H9 (cell line): Measurements from ENCODE around the gene ATXN10. TPM values are rescaled to one million over a fixed set of nuclear protein-coding genes. Genes with fewer than 3 reads are reported as not detected.

Experiments
- DNase-seq: peaks from one replicate; pipeline ENCODE4 v3.0.0-alpha.2; 2017
- H2AFZ ChIP-seq: one replicate; pipeline ENCODE4 v1.6.1; 2013; ENCODE audit warnings: mild to moderate bottlenecking, low read length, control low read depth, moderate library complexity
- H2AK5ac ChIP-seq: 2 replicates; pipeline ENCODE4 v1.6.1; 2013; ENCODE audit warnings: low read length, control low read depth, mixed read lengths; ENCODE audit not compliant: insufficient read length
- H2BK120ac ChIP-seq: one replicate; pipeline ENCODE4 v1.6.1; 2013; ENCODE audit warnings: low read depth, mild to moderate bottlenecking, low read length, control low read depth, inconsistent platforms; ENCODE audit not compliant: poor library complexity, severe bottlenecking
- H2BK12ac ChIP-seq: 2 replicates; pipeline ENCODE4 v1.6.1; 2013; ENCODE audit warnings: low read length, control low read depth, mixed read lengths, low read depth; ENCODE audit not compliant: insufficient read length
- H2BK15ac ChIP-seq: 2 replicates; pipeline ENCODE4 v1.6.1; 2013; ENCODE audit warnings: low read depth, low read length, control low read depth
- H2BK20ac ChIP-seq: one replicate; pipeline ENCODE4 v1.6.1; 2013; ENCODE audit warnings: low read depth, mild to moderate bottlenecking, low read length, control low read depth, inconsistent platforms; ENCODE audit not compliant: poor library complexity, severe bottlenecking
- H2BK5ac ChIP-seq: 2 replicates; pipeline ENCODE4 v1.6.1; 2013; ENCODE audit warnings: low read length, control low read depth, mixed read lengths; ENCODE audit not compliant: insufficient read length
- H3K14ac ChIP-seq: 2 replicates; pipeline ENCODE4 v1.6.1; 2013; ENCODE audit warnings: low read length, control low read depth; ENCODE audit not compliant: insufficient read depth
- H3K18ac ChIP-seq: 2 replicates; pipeline ENCODE4 v1.6.1; 2013; ENCODE audit warnings: low read depth, mild to moderate bottlenecking, mixed read lengths, low read length, control low read depth; ENCODE audit not compliant: insufficient read length
- H3K23ac ChIP-seq: 2 replicates; pipeline ENCODE4 v1.6.1; 2013; ENCODE audit warnings: low read length, control low read depth, mixed read lengths, low read depth; ENCODE audit not compliant: insufficient read length
- H3K23me2 ChIP-seq: 2 replicates; pipeline ENCODE4 v1.6.1; 2013; ENCODE audit warnings: low read depth, mild to moderate bottlenecking, mixed read lengths, low read length, control low read depth; ENCODE audit not compliant: insufficient read length, poor library complexity, severe bottlenecking
- H3K27ac ChIP-seq: 2 replicates; pipeline ENCODE4 v1.5.1; 2013; ENCODE audit warnings: low read length, control low read depth, mixed read lengths, low read depth; ENCODE audit not compliant: insufficient read length
- H3K27me3 ChIP-seq: 2 replicates; pipeline ENCODE4 v1.6.1; 2013; ENCODE audit warnings: low read length, control low read depth, inconsistent platforms; ENCODE audit not compliant: insufficient read depth
- H3K4ac ChIP-seq: 2 replicates; pipeline ENCODE4 v1.6.1; 2013; ENCODE audit warnings: low read depth, mild to moderate bottlenecking, control low read depth, inconsistent platforms, low read length, moderate library complexity
- H3K4me1 ChIP-seq: 2 replicates; pipeline ENCODE4 v1.6.1; 2013; ENCODE audit warnings: low read length, control low read depth, inconsistent platforms; ENCODE audit not compliant: insufficient read depth
- H3K4me2 ChIP-seq: 2 replicates; pipeline ENCODE4 v1.6.1; 2013; ENCODE audit warnings: low read length, control low read depth, mixed read lengths; ENCODE audit not compliant: insufficient read length, insufficient read depth
- H3K56ac ChIP-seq: 2 replicates; pipeline ENCODE4 v1.6.1; 2013; ENCODE audit warnings: low read depth, mild to moderate bottlenecking, mixed read lengths, low read length, control low read depth; ENCODE audit not compliant: insufficient read length
- H3K79me1 ChIP-seq: 2 replicates; pipeline ENCODE4 v1.6.1; 2013; ENCODE audit warnings: low read depth, mild to moderate bottlenecking, moderate library complexity, low read length, control low read depth, inconsistent platforms; ENCODE audit not compliant: insufficient read depth, poor library complexity, severe bottlenecking
- H3K79me2 ChIP-seq: 2 replicates; pipeline ENCODE4 v1.6.1; 2013; ENCODE audit warnings: low read length, control low read depth, inconsistent platforms; ENCODE audit not compliant: insufficient read depth
- H3K9ac ChIP-seq: 2 replicates; pipeline ENCODE4 v1.6.1; 2013; ENCODE audit warnings: low read length, control low read depth, mixed read lengths; ENCODE audit not compliant: insufficient read length; ENCODE audit errors: extremely low read depth
- H3K9me3 ChIP-seq: one replicate; pipeline ENCODE4 v1.6.1; 2013; ENCODE audit warnings: low read depth, low read length, inconsistent platforms; ENCODE audit not compliant: control insufficient read depth
- H3T11ph ChIP-seq: one replicate; pipeline ENCODE4 v1.6.1; 2013; ENCODE audit warnings: mild to moderate bottlenecking, low read length, control low read depth, inconsistent platforms
- H4K20me1 ChIP-seq: one replicate; pipeline ENCODE4 v1.6.1; 2013; ENCODE audit not compliant: control insufficient read depth, insufficient read length, insufficient read depth
- H4K5ac ChIP-seq: 2 replicates; pipeline ENCODE4 v1.6.1; 2013; ENCODE audit warnings: low read depth, mild to moderate bottlenecking, mixed read lengths, low read length, control low read depth; ENCODE audit not compliant: insufficient read length
- H4K8ac ChIP-seq: replicated peaks from 2 replicates; pipeline ENCODE4 v1.6.1; 2013; ENCODE audit warnings: low read length, control low read depth, mixed read lengths, low read depth; ENCODE audit not compliant: insufficient read length
- H4K91ac ChIP-seq: 2 replicates; pipeline ENCODE4 v1.6.1; 2013; ENCODE audit warnings: low read depth, mild to moderate bottlenecking, moderate library complexity, mixed read lengths, low read length, control low read depth; ENCODE audit not compliant: insufficient read length
- H3K27ac Mint-ChIP-seq, 3 experiments: 2 replicates in 2 of 3; 3 replicates in 1 of 3; pipeline ENCODE4 v1.8.0; 2020 to 2021; ENCODE audit warnings: mixed read lengths in 3 of 3, mild to moderate bottlenecking in 1 of 3, moderate library complexity in 1 of 3
- H3K27me3 Mint-ChIP-seq: 2 replicates; pipeline ENCODE4 v1.8.0; 2021; ENCODE audit warnings: low read depth, mild to moderate bottlenecking, moderate library complexity, mixed read lengths
- H3K36me3 Mint-ChIP-seq, 3 experiments: 2 replicates in 2 of 3; 3 replicates in 1 of 3; pipeline ENCODE4 v1.8.0; 2020 to 2021; ENCODE audit warnings: low read depth in 3 of 3, mixed read lengths in 3 of 3; ENCODE audit not compliant: insufficient read depth in 1 of 3
- H3K4me1 Mint-ChIP-seq, 2 experiments: 2 replicates each; pipeline ENCODE4 v1.8.0; 2020; ENCODE audit warnings: mixed read lengths in 2 of 2
- H3K4me3 Mint-ChIP-seq, 2 experiments: 2 replicates in 1 of 2; 3 replicates in 1 of 2; pipeline ENCODE4 v1.8.0; 2020 to 2021; ENCODE audit warnings: mild to moderate bottlenecking in 2 of 2, mixed read lengths in 2 of 2, moderate library complexity in 1 of 2
- H3K9me3 Mint-ChIP-seq, 2 experiments: 2 replicates in 1 of 2; 3 replicates in 1 of 2; pipeline ENCODE4 v1.8.0; 2020; ENCODE audit warnings: mild to moderate bottlenecking in 2 of 2, mixed read lengths in 2 of 2, moderate library complexity in 1 of 2
- WGBS: extraction: QIAGEN DNeasy Blood & Tissue Kit; methylation state at CpG from one replicate; pipeline ENCODE4 v1.1.7; 2013; ENCODE audit warnings: missing lambda C conversion rate, low lambda C conversion rate, mixed read lengths; ENCODE audit not compliant: insufficient read length; ENCODE audit errors: extremely low coverage; 5-methylcytosine and 5-hydroxymethylcytosine counted together
- total RNA-seq: library from RNA; stranded (reverse); gene quantifications from 2 replicates; pipeline ENCODE4 v1.2.1, GENCODE V29; 2021
- TF ChIP-seq, protein P1 (sequence below): fragments of 200-600 bp; sonication (generic); conservative IDR thresholded peaks from 3 replicates; pipeline ENCODE4 v1.8.0; 2021; ENCODE audit warnings: antibody characterized with exemption, mild to moderate bottlenecking

ATXN10 gene
- total RNA-seq, 1 experiment from 2014 or later, result 210 TPM

DNA sequence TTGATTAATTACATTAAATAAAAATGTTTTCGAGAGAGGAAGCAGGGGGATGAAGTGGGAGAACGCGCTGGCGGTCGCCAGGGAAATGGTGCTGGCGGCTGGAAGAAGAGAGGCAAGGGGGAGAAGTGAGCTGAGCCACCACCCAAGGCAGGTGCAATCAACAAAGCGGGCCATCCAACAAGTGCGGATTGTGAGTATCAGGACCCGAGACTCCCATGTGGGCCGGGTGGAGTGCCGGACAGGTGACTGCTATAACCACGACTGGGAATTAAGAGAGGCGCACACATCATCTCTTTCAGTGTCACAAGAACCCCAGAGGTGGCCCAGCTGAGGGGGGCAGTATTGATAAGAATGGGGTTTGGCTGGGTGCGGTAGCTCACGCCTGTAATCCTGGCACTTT lies 41.2 kb upstream of the ATXN10 start:
- no peak overlapping the region for H2BK5ac ChIP-seq
- no peaks in the 10 kb centered on the region for H4K20me1 ChIP-seq
- no peak overlapping the region for H2AK5ac ChIP-seq
- H3K4me1 ChIP-seq, result peaks cover 2% of the 10 kb centered on the region; the same call in 1 of the 2 replicates
- no peak overlapping the region for H3K23ac ChIP-seq
- H3K4ac ChIP-seq, result no peak overlapping the region
- no peaks in the 10 kb centered on the region for H3K27me3 ChIP-seq
- no peak overlapping the region for H4K5ac ChIP-seq
- Mint-ChIP-seq H3K9me3 (no peaks in the 10 kb centered on the region), H3K4me3 (peak overlapping the region in 1 of 2 experiments; percentile 58; a peak in 2 of 5 replicates), H3K27me3 (peaks cover 20% of the 10 kb centered on the region), H3K4me1 (peaks cover 46 to 73% of the 10 kb centered on the region in 2 experiments), H3K27ac (peak overlapping the region in 1 of 3 experiments; percentile 90; a peak in 3 of 7 replicates), H3K36me3 (no peaks in the 10 kb centered on the region)
- H2BK120ac ChIP-seq, result no peak overlapping the region
- no CpG with 5 or more reads among the region's 15 CpGs for WGBS
- no peaks in the 10 kb centered on the region for H3K9me3 ChIP-seq
- H4K8ac ChIP-seq, result no peak overlapping the region
- DNase-seq, result no peak
- no peak overlapping the region for H3K18ac ChIP-seq
- TF ChIP-seq, protein P1, sequence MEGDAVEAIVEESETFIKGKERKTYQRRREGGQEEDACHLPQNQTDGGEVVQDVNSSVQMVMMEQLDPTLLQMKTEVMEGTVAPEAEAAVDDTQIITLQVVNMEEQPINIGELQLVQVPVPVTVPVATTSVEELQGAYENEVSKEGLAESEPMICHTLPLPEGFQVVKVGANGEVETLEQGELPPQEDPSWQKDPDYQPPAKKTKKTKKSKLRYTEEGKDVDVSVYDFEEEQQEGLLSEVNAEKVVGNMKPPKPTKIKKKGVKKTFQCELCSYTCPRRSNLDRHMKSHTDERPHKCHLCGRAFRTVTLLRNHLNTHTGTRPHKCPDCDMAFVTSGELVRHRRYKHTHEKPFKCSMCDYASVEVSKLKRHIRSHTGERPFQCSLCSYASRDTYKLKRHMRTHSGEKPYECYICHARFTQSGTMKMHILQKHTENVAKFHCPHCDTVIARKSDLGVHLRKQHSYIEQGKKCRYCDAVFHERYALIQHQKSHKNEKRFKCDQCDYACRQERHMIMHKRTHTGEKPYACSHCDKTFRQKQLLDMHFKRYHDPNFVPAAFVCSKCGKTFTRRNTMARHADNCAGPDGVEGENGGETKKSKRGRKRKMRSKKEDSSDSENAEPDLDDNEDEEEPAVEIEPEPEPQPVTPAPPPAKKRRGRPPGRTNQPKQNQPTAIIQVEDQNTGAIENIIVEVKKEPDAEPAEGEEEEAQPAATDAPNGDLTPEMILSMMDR, result no peak
- H3K4me2 ChIP-seq, result no peak overlapping the region
- no peaks in the 10 kb centered on the region for H3K79me1 ChIP-seq
- no peak overlapping the region for H3K14ac ChIP-seq
- H3T11ph ChIP-seq, result no peak overlapping the region
- H2BK12ac ChIP-seq, result no peak overlapping the region
- no peaks in the 10 kb centered on the region for H3K23me2 ChIP-seq
- H3K27ac ChIP-seq, result no peak overlapping the region
- no peak overlapping the region for H4K91ac ChIP-seq
- no peak overlapping the region for H3K9ac ChIP-seq
- H2BK20ac ChIP-seq, result no peak overlapping the region
- H2AFZ ChIP-seq, result no peak overlapping the region
- H2BK15ac ChIP-seq, result no peak overlapping the region
- no peak overlapping the region for H3K56ac ChIP-seq
- no peaks in the 10 kb centered on the region for H3K79me2 ChIP-seq
